ENCODE results near the gene MLF2. TPM values are rescaled to one million over a fixed set of nuclear protein-coding genes. Genes with fewer than 3 reads are reported as not detected.
A peak's percentile ranks its signal among the peaks of the same experiment; 100 is the strongest.

MLF2 gene
- total and polyA plus RNA-seq, 2 of the 13 experiments (the other 11 are each of a cell fraction or from before 2014, with no cell fraction given): 88.1 to 167 TPM

DNA sequence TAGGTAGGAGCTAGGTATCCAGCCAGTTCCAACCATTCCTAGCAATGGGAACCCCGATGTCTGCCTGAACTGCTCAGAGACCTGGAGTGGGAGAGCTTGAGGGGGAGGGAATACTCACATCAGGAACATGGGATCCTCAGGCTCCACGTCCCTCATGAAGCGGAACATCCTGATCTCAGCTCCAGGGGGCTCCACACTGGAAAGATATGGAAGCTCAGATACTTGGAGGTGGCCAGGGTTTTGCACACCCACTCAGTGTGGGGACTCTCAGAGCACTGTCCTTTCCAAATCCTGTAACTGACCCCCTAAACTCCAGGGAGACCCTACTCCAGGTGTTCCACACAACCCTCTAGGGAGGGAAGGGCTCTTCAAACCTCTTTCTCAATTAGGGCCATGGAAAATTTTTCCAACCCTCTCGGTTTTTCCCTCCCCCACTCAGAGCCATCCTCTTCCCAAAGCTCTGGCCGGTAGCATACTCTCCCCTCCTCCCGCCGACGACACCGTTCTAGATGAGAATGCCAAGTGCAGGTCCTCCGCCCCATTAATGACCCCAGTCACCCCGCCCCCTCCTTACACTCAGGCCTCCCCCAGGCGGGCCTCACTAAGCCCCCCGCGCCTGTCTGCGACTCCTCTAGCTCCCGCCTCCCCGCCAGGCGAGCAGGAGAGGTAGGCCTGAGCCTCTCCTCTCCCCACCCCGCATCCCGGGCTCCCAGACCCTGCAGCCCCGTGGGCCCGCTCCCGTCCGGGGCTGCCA is 597 bp downstream of the MLF2 start (continued):
- TF ChIP-seq STAG1 (CRISPR knock-in tag; IDR thresholded peaks at IDR 0.05): peak; percentile 25; the same call in 1 of the 2 replicates

- peaks cover 21% of the 10 kb centered on the region for H3K79me2 ChIP-seq (ENCODE audit: insufficient read depth, low read length)
- peaks cover 28% of the 10 kb centered on the region for H3K4me1 ChIP-seq (ENCODE audit: insufficient read depth, low read length)
- no peak for FAIRE-seq
- CTCF ChIA-PET (ENCODE audit: low intra/inter-chr PET ratio, low total read pairs): interaction anchor here (3.5 to 4.4 kb wide), 2 partner anchors 27 to 74 kb away, joined by 34 to 54 read pairs; no protein-coding TSS in a partner anchor
- no peaks in the 10 kb centered on the region for H3K9me3 ChIP-seq (ENCODE audit: low read length)
- POLR2A ChIA-PET: interaction anchor here (1.1 to 3.8 kb wide), 12 partner anchors 17 to 138 kb away, joined by 3 to 162 read pairs (median 18); partner anchors contain the start of genes CD4, CDCA3, COPS7A and GPR162
- peak overlapping the region; percentile 96 for H3K9ac ChIP-seq (ENCODE audit: insufficient read depth, low read depth, low read length)
- no peak overlapping the region for H2AFZ ChIP-seq (ENCODE audit: low read length)
- no peak for DNase-seq (ENCODE audit: low spot score)
- H3K36me3 ChIP-seq (replicated peaks in 1 of 2; ENCODE audit: control insufficient read depth in 1 of 2, insufficient read depth in 2 of 2, low read length in 2 of 2): peaks cover 31 to 47% of the 10 kb centered on the region in 2 experiments
- intact Hi-C loops (cut with micrococcal nuclease; ENCODE audit: unreplicated experiment): loop anchor here (2.0 kb wide), 2 partner anchors 17 to 63 kb away; partner anchors contain the start of gene ZNF384
- TF ChIP-seq PHF8 (CRISPR knock-in tag; IDR thresholded peaks at IDR 0.05): no peak
- TF ChIP-seq, protein P1, sequence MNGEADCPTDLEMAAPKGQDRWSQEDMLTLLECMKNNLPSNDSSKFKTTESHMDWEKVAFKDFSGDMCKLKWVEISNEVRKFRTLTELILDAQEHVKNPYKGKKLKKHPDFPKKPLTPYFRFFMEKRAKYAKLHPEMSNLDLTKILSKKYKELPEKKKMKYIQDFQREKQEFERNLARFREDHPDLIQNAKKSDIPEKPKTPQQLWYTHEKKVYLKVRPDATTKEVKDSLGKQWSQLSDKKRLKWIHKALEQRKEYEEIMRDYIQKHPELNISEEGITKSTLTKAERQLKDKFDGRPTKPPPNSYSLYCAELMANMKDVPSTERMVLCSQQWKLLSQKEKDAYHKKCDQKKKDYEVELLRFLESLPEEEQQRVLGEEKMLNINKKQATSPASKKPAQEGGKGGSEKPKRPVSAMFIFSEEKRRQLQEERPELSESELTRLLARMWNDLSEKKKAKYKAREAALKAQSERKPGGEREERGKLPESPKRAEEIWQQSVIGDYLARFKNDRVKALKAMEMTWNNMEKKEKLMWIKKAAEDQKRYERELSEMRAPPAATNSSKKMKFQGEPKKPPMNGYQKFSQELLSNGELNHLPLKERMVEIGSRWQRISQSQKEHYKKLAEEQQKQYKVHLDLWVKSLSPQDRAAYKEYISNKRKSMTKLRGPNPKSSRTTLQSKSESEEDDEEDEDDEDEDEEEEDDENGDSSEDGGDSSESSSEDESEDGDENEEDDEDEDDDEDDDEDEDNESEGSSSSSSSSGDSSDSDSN (CRISPR knock-in tag; IDR thresholded peaks at IDR 0.05): 0 out of 2 replicates have a peak, but pooled peaks have one; percentile 25
- 0 out of 2 replicates have a peak, but pooled peaks have one; percentile 32 for TF ChIP-seq ZBTB4 (CRISPR knock-in tag; IDR thresholded peaks at IDR 0.05; ENCODE audit: borderline replicate concordance)
- TF ChIP-seq, protein P2, sequence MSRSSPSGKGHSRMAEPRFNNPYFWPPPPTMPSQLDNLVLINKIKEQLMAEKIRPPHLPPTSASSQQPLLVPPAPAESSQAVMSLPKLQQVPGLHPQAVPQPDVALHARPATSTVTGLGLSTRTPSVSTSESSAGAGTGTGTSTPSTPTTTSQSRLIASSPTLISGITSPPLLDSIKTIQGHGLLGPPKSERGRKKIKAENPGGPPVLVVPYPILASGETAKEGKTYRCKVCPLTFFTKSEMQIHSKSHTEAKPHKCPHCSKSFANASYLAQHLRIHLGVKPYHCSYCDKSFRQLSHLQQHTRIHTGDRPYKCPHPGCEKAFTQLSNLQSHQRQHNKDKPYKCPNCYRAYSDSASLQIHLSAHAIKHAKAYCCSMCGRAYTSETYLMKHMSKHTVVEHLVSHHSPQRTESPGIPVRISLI (CRISPR knock-in tag; IDR thresholded peaks at IDR 0.05; ENCODE audit: borderline replicate concordance): no peak
- no peak for ATAC-seq
- peak overlapping the region; percentile 73 to 99 (median 97); a peak in 5 of 6 replicates for H3K4me3 ChIP-seq (replicated peaks in 1 of 3; ENCODE audit: insufficient read depth in 1 of 3, low read depth in 2 of 3, low read length in 3 of 3)
- no peaks in the 10 kb centered on the region for H3K27me3 ChIP-seq (ENCODE audit: control insufficient read depth in 1 of 2, insufficient read depth in 2 of 2, low read length in 2 of 2)
- WGBS (ENCODE audit: low lambda C conversion rate): 98% methylated on average over 7 of the region's 7 CpGs
- BruUV-seq (replicated peaks): no TSS peak
- H4K20me1 ChIP-seq (ENCODE audit: insufficient read depth, low read length): 0 out of 2 replicates have a peak, but pooled peaks cover 6% of the 10 kb centered on the region
- in situ Hi-C loops (cut with HindIII; ENCODE audit: extremely low pct_ligation_motif_present, low pct_unique_long_range_greater_than_20kb): loop anchor here (5.0 kb wide), 1 partner anchor 76 kb away; the partner anchor contains the start of gene P3H3
- H3K4me2 ChIP-seq (ENCODE audit: low read depth, low read length): peak overlapping the region; percentile 98
- peak overlapping the region; percentile 96 for H3K27ac ChIP-seq (ENCODE audit: extremely low read length, insufficient read depth, low read length)
Measured at GRCh38 chr12:6751767-6752166, 1.2 kb downstream of the MLF2 start.
